ENCODE results near the gene TSPEAR.

DNA sequence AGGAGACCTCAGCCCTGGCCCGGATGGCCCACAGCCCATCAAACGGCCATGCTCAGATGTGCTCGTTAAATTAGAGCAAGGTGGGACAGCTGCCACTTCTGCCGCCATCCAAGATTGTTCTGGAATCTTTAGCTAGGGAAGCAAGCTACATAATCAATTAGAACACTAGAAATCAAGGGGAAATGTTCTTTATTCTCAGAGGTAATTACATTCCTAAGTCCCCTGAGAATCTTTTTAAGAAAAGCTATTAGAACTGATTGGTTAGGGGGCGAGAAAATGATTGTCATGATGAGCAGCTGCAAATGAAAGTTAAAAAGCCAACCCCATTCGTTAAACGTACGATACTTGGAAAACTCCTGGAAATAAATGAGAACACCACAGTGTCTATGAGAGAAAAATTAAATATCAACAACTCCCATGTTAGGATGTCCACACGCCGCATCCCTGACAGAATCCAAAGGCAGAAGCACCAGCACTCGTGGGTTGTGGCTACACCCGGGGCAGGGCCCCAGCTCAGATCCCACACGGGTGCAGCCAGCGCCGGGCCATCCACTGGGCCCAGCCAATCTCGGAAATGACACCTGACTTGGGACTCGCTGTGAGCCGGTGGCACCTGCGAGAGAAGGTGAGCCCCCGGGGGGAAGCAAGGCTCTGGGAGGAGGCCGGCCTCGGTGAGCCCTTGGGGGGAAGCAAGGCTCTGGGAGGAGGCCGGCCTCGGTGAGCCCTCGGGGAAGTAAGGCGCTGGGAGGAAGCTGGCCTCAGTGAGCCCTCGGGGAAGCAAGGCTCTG lies 209.0 kb downstream of the TSPEAR start:
- TF ChIP-seq POLR2A (IDR thresholded peaks at IDR 0.05): no peak
- TF ChIP-seq, protein P1, sequence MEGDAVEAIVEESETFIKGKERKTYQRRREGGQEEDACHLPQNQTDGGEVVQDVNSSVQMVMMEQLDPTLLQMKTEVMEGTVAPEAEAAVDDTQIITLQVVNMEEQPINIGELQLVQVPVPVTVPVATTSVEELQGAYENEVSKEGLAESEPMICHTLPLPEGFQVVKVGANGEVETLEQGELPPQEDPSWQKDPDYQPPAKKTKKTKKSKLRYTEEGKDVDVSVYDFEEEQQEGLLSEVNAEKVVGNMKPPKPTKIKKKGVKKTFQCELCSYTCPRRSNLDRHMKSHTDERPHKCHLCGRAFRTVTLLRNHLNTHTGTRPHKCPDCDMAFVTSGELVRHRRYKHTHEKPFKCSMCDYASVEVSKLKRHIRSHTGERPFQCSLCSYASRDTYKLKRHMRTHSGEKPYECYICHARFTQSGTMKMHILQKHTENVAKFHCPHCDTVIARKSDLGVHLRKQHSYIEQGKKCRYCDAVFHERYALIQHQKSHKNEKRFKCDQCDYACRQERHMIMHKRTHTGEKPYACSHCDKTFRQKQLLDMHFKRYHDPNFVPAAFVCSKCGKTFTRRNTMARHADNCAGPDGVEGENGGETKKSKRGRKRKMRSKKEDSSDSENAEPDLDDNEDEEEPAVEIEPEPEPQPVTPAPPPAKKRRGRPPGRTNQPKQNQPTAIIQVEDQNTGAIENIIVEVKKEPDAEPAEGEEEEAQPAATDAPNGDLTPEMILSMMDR (IDR thresholded peaks at IDR 0.05): no peak

All from testis (tissue), 2 donors.